ENCODE measurements around the gene MOCOS.
"Not testable (repeated sequence)": the region's sequence is repeated elsewhere in the genome, so short reads cannot be mapped to it uniquely, and the experiment has no call there.

Gene MOCOS

DNA sequence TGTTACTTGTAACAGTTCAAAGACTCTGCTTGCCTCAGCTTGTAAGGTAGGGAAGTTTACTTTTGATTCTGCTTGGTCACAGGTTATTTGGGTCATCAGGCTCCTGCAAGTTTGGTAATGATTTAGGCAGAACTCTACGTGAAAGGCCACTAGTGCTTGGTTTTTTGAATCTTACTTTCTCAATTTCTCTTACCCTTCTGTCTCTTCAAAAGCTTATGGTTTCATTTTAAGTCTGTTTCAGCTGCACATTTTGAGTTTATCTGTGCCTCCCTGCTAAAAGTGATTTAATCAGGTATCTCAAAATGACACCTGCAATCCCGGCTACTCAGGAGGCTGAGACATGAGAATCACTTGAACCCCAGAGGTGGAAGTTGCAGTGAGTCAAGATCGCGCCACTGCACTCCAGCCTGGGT, 26.3 kb upstream of the MOCOS start:
- no peak for DNase-seq (ENCODE audit: low read depth)
- H3K4me3 ChIP-seq (ENCODE audit: control insufficient read depth, low read depth, low read length) = no peak overlapping the region
- no peak for TF ChIP-seq CTCF (IDR thresholded peaks at IDR 0.05; ENCODE audit: control insufficient read depth, insufficient read depth, low read depth, low read length, missing control alignments)

GRCh38 chr18:36162981-36163380, 24.3 kb upstream of the MOCOS start:
- TF ChIP-seq CTCF (IDR thresholded peaks at IDR 0.05; ENCODE audit: control insufficient read depth, insufficient read depth, low read depth, low read length, missing control alignments) = no peak
- DNase-seq (ENCODE audit: low read depth) = no peak
- no peak overlapping the region for H3K4me3 ChIP-seq (ENCODE audit: control insufficient read depth, low read depth, low read length)

GRCh38 chr18:36167692-36168218, 19.5 kb upstream of the MOCOS start:
- H3K4me3 ChIP-seq (ENCODE audit: control insufficient read depth, low read depth, low read length) = no peak overlapping the region
- TF ChIP-seq CTCF (IDR thresholded peaks at IDR 0.05; ENCODE audit: control insufficient read depth, insufficient read depth, low read depth, low read length, missing control alignments) = no peak
- DNase-seq (ENCODE audit: low read depth) = no peak

DNA sequence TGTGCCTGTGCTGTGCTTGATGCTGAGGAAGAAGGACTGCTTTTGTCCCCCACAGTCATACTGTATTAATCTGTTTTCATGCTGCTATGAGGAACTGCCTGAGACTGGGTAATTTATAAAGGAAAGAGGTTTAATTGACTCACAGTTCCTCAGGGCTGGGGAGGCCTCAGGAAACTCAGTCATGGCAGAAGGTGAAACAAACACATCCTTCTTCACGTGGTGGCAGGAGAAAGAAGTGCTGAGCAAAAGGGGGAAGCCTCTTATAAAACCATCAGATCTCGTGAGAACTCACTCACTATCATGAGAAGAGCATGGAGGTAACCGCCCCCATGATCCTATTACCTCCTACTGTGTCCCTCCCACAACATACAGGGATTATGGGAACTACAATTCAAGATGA, 19.0 kb upstream of the MOCOS start:
- not testable (repeated sequence) for H3K4me3 ChIP-seq (ENCODE audit: control insufficient read depth, low read depth, low read length); DNase-seq (ENCODE audit: low read depth)

- no peak for DNase-seq (ENCODE audit: low read depth)
- TF ChIP-seq CTCF (IDR thresholded peaks at IDR 0.05; ENCODE audit: control insufficient read depth, insufficient read depth, low read depth, low read length, missing control alignments) = no peak
These were observed 17.4 kb upstream of the MOCOS start for GRCh38 chr18:36169938-36170337.

DNA sequence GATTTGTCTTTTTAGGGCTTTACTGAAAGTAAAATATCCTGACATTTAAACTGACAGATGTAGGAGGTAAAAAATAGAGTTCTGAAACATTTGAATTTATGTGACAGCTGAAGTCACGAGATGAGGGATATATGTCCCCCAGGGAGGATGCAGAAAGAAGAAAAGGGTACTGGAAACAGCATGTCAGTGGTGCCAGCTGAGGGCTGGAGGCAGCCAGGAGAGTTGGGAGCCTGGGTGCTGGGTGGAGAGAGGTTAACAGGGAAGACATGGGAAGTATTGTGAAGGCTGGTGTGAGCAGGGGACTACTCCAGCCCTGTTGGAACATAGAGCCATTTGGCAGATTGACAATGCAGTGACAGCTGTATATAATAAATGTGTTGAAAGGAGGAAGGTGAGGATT, 11.8 kb upstream of the MOCOS start:
- DNase-seq (ENCODE audit: low read depth) = no peak
- no peak for TF ChIP-seq CTCF (IDR thresholded peaks at IDR 0.05; ENCODE audit: control insufficient read depth, insufficient read depth, low read depth, low read length, missing control alignments)

More at GRCh38 chr18:36169938-36170337, 17.4 kb upstream of the MOCOS start:
- no peak overlapping the region for H3K4me3 ChIP-seq (ENCODE audit: control insufficient read depth, low read depth, low read length)

GRCh38 chr18:36176177-36176584, 11.1 kb upstream of the MOCOS start:
- DNase-seq (ENCODE audit: low read depth) = no peak
- no peak overlapping the region for H3K4me3 ChIP-seq (ENCODE audit: control insufficient read depth, low read depth, low read length)
- no peak for TF ChIP-seq CTCF (IDR thresholded peaks at IDR 0.05; ENCODE audit: control insufficient read depth, insufficient read depth, low read depth, low read length, missing control alignments)

More for the DNA sequence above, 11.8 kb upstream of the MOCOS start:
- H3K4me3 ChIP-seq (ENCODE audit: control insufficient read depth, low read depth, low read length) = no peak overlapping the region
